HG03103 (cell line): ENCODE measurements around the gene GPX8.

Experiments
- ATAC-seq: cut with Tn5 transposase; IDR thresholded peaks from one replicate; pipeline ENCODE4 v1.9.1; 2021; ENCODE audit warnings: low read depth; ENCODE audit not compliant: unreplicated experiment

GPX8 gene, protein sequence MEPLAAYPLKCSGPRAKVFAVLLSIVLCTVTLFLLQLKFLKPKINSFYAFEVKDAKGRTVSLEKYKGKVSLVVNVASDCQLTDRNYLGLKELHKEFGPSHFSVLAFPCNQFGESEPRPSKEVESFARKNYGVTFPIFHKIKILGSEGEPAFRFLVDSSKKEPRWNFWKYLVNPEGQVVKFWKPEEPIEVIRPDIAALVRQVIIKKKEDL

DNA sequence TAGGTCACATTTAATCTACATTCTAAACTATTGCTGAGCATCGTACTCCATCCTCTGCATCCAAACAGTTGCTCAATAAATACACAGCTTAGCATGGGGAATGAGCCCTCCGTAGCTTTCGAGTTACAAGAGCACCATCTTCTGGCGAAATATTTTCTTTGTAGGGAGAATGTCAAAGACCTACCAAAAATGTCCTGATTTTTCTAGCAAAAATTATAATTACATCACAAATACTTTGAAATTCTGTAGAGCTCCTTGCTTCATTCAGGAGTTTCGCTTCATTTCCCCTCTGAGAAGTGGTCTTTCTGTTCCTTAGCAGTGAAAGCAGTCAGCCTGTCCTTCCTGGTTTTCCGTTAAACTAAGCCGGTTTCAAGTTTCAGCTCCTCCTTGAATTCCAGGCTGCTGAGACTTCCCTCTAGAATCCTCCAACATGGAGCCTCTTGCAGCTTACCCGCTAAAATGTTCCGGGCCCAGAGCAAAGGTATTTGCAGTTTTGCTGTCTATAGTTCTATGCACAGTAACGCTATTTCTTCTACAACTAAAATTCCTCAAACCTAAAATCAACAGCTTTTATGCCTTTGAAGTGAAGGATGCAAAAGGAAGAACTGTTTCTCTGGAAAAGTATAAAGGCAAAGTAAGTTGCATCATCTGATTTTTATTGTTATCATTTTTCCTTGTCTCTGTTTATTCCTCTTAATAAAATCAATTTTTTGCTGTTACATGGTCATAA is at the start of gene GPX8:
Gene GPX8, plus strand, starts transcription at position 409 of the 730 bp plus-strand sequence. Its CDS starts 22 bp downstream, at position 431.
- no peak for ATAC-seq

DNA sequence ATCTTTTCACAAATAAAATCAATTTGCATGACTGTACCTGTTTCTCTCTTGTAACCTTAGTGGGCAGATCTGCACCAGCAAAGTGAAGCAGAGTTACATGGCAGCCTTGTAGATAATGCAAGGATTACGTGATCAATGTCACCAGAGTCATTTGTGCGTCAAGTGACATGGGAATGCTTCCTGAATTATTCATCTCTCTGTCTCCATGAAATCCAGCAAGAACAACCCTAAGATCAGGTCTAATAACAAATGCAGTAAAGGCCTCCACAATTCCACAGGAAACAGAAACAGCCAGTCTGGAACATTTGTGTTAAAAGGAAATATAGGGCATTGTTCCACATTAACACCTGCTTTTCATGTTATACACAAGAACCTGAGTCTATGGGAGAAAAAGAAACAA is 49.8 kb upstream of the GPX8 start:
- ATAC-seq, result no peak

DNA sequence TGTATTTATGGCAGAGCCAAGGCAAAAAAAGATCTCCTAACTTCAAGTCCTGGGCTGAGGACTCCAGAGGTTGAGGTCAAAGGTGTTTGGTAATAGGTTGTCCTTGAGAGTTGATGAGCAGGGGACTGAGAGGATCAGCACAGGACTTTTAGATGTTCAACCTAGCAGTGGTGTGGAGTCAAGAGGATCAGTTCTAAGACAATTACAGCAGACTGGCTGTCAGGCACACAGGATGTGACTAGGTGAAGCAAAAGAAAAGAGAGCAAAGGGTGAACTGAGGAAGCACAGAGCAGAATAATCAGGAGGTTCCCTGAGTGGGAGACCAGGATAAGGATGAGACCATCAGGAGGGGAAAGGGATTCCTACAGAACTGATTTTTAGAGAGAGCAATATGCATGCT is 46.6 kb upstream of the GPX8 start:
- ATAC-seq, result no peak

DNA sequence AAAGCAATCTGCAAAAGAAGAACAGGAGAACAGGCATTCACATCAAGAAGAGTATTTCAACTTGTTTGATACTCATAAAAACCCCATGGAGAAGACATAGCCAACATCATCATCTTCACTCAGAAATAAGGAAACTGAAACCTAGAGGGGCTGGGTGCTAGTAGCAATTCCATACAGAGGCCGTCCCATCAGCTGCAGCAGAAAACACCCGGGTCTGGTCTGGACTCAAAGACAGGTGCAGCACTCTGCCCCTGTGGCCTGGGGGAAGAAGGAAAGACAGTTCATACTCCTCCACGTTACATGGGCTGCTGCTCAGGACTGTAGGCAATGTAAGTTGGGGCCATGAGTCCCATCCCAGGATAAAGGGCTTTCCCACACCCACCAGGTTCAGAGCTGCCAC is 45.9 kb upstream of the GPX8 start:
- no peak for ATAC-seq

DNA sequence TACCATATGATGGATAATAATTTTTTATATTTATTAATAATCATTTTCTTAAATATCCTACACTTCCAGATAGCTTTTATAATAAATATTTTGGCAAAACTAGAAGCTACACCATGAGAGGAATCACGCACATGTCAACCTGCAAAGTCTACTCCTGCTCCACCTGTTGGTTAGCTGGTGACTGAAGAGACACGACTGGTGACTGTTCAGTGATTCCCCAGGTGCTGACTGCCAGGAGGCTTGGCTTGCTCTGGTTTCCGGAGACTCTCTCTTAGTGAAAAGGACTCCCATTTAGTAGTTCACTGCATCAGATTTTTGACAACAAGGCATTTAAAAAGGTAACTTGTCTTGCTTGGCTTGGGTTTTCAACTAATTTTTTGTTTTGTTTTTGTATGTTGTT is 36.6 kb upstream of the GPX8 start:
- ATAC-seq, result no peak

DNA sequence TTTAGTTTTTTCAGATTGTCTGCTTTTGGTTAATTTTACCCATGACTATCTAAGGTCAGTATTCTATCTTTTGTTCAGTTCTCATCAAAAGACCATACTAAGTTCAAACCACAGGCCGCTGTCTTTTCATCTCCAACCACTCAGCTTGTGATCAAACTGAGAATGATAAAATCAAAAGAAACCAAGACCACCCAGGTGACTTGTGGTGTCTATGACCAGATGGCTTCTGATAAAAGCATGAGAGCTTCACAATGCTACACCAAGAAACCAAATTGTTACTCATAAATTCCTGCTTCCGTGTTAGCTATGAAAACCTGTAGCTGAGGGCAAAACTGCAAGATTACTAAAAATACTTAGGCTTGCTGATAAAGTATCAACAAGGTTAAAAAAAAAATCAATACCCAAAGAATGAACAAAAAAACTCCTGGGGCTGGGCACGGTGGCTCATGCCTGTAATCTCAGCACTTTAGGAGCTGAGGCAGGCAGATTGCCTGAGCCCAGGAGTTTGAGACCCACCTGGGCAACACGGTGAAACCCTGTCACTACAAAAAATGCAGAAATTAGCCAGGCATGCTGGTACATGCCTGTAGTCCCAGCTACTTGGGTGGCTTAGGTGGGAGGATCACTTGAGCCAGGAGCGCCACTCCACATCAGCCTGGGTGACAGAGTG is 25.8 kb upstream of the GPX8 start:
- no peak for ATAC-seq

GRCh38 chr5:55136521-55136920 is 23.4 kb upstream of the GPX8 start:
- no peak for ATAC-seq

GRCh38 chr5:55140908-55141665 is 18.9 kb upstream of the GPX8 start:
- no peak for ATAC-seq

DNA sequence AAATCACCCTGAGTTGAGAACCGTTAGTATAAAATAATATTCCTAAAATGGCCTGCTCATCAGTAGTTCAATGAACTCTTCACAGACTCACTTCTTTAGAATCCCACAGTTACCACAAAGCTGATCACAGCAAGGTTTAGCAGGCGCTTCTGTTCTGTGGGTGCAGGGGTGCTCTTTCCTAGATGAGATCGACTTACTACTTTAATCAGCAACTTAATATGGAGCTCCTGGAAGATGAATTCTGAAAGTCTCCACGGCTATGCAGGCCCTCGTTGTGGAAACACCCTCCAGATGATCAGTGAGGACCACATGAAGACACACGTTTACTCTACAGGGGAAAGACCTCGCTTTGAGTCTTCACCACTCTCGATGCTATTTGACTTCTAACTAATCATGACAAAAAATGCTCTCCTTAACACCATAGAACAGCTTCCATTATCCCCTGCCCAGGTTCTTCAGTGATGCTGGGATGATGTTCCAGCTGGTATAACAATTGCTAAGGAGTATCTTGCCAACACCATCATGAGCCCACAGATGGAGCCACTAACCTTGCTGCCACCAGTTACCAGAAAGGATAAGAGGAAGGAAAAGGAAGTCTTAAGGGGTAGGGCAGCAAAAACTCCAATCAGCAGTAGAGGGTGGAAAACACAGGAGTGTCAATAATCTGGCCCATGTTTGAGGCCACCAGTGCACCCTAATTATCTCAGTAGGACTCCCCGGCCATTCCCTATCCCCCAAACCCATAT is 17.9 kb upstream of the GPX8 start:
- ATAC-seq, result no peak

DNA sequence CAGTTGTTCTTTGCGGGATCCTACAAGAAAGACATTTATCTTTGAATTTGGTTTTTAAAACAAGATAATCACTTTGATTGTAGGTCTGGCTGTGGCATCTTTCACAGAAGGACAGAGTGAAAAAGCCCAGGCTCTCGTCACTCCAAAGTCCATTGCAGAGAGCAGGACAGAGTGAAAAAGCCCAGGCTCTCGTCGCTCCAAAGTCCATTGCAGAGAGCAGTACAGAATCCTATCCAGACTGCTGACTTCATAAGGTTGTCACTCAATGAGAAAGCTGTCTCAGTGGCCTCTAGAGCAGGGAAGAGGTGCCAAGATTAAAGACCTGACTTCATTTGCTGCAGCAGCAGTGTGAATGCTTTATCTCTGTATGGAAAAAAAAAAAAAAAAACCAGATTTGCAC is 16.3 kb upstream of the GPX8 start:
- no peak for ATAC-seq

GRCh38 chr5:55146080-55146479 is 13.9 kb upstream of the GPX8 start:
- no peak for ATAC-seq

- ATAC-seq, result no peak
Observed at GRCh38 chr5:55146543-55147151, 13.3 kb upstream of the GPX8 start.

DNA sequence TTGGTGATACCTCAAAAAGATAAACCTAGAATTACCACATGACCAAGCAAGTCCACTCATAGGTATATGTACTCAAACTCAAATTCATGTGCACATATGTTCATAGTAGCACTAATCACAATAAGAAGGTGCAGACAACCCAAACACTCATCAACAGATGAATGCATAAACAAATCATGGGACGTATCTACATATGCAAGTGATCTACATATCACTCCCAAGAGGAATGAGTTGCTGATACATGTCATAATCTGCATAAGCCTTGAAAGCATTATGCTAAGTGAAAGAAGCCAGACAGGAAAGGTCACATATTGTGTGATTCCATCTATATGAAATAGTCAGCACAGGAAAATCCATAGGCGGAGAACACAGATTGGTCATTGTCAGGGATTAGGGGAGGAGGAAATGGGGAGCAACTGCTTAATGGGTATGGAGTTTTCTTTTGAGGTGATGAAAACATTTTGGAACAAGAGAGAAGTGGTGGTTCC is 10.6 kb upstream of the GPX8 start:
- ATAC-seq, result no peak

DNA sequence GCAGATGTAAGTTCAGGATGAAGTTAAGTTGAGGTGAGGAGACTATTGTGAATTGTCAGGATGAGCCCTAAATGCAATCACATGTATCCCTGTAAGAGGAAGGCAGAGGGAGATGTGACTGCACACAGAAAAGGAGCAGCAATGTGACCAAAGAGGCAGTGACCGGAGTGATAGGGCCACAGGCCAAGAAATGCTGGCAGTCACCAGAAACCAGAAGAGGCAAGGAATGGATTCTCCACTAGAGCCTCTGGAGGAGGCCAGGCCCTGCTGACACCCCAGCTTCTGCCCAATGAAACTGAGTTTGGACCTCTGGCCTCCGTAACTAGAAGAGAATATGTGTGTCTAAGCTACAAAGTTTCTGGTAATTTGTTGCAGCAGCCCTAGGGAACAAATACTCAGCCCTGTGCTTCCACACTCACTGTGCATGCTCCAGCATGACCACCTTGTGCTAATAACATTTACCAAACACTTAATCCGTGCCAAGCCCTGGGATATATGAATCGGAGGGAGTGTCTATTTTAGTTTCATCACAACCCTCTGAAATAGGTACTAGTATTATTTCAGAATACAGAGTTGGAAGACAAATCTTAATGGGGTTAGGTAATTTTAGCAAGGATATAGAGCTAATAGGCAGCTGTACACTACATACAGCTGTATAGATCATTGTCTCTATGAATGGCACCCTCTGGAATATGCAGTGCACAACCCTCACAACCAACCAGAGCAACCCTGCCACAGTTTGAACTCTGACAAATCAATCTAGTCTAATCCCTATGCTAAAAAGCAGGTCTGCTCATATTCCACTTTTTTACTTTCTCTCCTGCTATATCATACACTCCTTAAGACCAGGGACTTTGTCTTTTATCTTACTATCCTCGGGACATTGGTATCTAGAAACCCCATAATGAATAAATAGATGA is 7.8 kb upstream of the GPX8 start:
- no peak for ATAC-seq

- ATAC-seq, result no peak
Observed at GRCh38 chr5:55154873-55155272, 5.1 kb upstream of the GPX8 start.

- ATAC-seq, result no peak
Observed at GRCh38 chr5:55160493-55161209, 680 bp downstream of the GPX8 start.

GRCh38 chr5:55162666-55163065 is 2.7 kb downstream of the GPX8 start:
- ATAC-seq, result no peak

GRCh38 chr5:55171471-55171870 is 11.5 kb downstream of the GPX8 start:
- ATAC-seq, result no peak
